Bronchial epithelial cell (primary cell): ENCODE measurements around the gene LMTK3. TPM values are rescaled to one million over a fixed set of nuclear protein-coding genes. Genes with fewer than 3 reads are reported as not detected.
"Not testable (repeated sequence)": the region's sequence is repeated elsewhere in the genome, so short reads cannot be mapped to it uniquely, and the experiment has no call there.

Experiments
- DNase-seq: peaks from one replicate; pipeline ENCODE4 v3.0.0-alpha.2; 2010; ENCODE audit warnings: low read depth
- FAIRE-seq: peaks from 2 replicates; lab custom pipeline; 2011; peaks lifted over from hg19 to GRCh38; lab: Jason Lieb, UNC
- H3K27me3 ChIP-seq: 2 replicates; pipeline ENCODE4 v1.5.1; 2011; ENCODE audit warnings: low read length; ENCODE audit not compliant: control insufficient read depth, insufficient read depth
- H3K36me3 ChIP-seq: 2 replicates; pipeline ENCODE4 v1.5.1; 2011; ENCODE audit warnings: low read length; ENCODE audit not compliant: control insufficient read depth, insufficient read depth
- H3K4me3 ChIP-seq: 2 replicates; pipeline ENCODE4 v1.5.1; 2011; ENCODE audit warnings: mild to moderate bottlenecking, low read depth, low read length, control low read depth
- CTCF ChIP-seq: IDR thresholded peaks from 2 replicates; pipeline ENCODE4 v1.5.1; 2011; ENCODE audit warnings: mild to moderate bottlenecking, moderate library complexity, low read length, control low read depth, inconsistent platforms; ENCODE audit not compliant: insufficient read depth, severe bottlenecking
- total RNA-seq: library from RNA; depleted of rRNA; stranded (reverse); fragments of >200 nt; gene quantifications from 2 replicates; pipeline ENCODE4 v1.2.1, GENCODE V29; 2014

Gene LMTK3
- total RNA-seq, 1 donor from 2014 or later, result 1.3 TPM

GRCh38 chr19:48492925-48493717 is 18.5 kb downstream of the LMTK3 start:
- Histone ChIP-seq H3K4me3 (peak overlapping the region; percentile 69), H3K36me3 (no peaks in the 10 kb centered on the region), H3K27me3 (no peaks in the 10 kb centered on the region)
- DNase-seq (peak; percentile 92), FAIRE-seq (no peak)
- no peak for TF ChIP-seq CTCF

GRCh38 chr19:48491793-48492123 is 19.9 kb downstream of the LMTK3 start:
- H3K4me3 ChIP-seq, result no peak overlapping the region
- FAIRE-seq, result no peak
- no peaks in the 10 kb centered on the region for H3K36me3 ChIP-seq
- no peak for DNase-seq
- TF ChIP-seq CTCF, result no peak
- no peaks in the 10 kb centered on the region for H3K27me3 ChIP-seq

- DNase-seq (no peak), FAIRE-seq (no peak)
- Histone ChIP-seq H3K4me3 (peak overlapping the region; percentile 20), H3K36me3 (no peaks in the 10 kb centered on the region), H3K27me3 (no peaks in the 10 kb centered on the region)
- TF ChIP-seq CTCF, result no peak
Observed at GRCh38 chr19:48490981-48491792, 20.4 kb downstream of the LMTK3 start.

GRCh38 chr19:48489608-48490216 is 21.9 kb downstream of the LMTK3 start:
- peak; percentile 98 for TF ChIP-seq CTCF
- peak; percentile 55 for DNase-seq
- Histone ChIP-seq H3K36me3 (no peaks in the 10 kb centered on the region), H3K4me3 (no peak overlapping the region), H3K27me3 (no peaks in the 10 kb centered on the region)
- no peak for FAIRE-seq

GRCh38 chr19:48488478-48488877 is 23.2 kb downstream of the LMTK3 start:
- not testable (repeated sequence) for H3K4me3 ChIP-seq, FAIRE-seq, H3K27me3 ChIP-seq, H3K36me3 ChIP-seq, DNase-seq

GRCh38 chr19:48487948-48488347 is 23.7 kb downstream of the LMTK3 start:
- no peak overlapping the region for H3K4me3 ChIP-seq
- FAIRE-seq, result peak; percentile 87
- no peaks in the 10 kb centered on the region for H3K27me3 ChIP-seq
- no peak for TF ChIP-seq CTCF
- no peaks in the 10 kb centered on the region for H3K36me3 ChIP-seq
- peak; percentile 92 for DNase-seq
